B cell (primary cell): Measurements from ENCODE around the gene CEMIP. TPM values are rescaled to one million over a fixed set of nuclear protein-coding genes. Genes with fewer than 3 reads are reported as not detected.

Source experiments
- ATAC-seq: fragments of 200-7000 bp; cut with Tn5 transposase; one replicate; pipeline ENCODE4 v1.10.0; 2021; ENCODE audit warnings: low read depth, mild to moderate bottlenecking, moderate number of reproducible peaks, moderate library complexity
- CTCF ChIA-PET: fragments of 350-600 bp; sonication (Branson Sonifier 250); formaldehyde crosslinking; loops from one replicate; lab custom pipeline; 2021; ENCODE audit warnings: antibody characterized with exemption, inconsistent platforms; lab: Charles Lee
- POLR2A ChIA-PET: fragments of 350-600 bp; sonication (Branson Sonifier 250); formaldehyde crosslinking; loops from one replicate; lab custom pipeline; 2021; ENCODE audit warnings: antibody characterized with exemption; lab: Charles Lee
- DNase-seq: peaks from one replicate; pipeline ENCODE4 v3.0.0; 2013
- H2AFZ ChIP-seq: 2 replicates; pipeline ENCODE4 v1.6.1; 2012; ENCODE audit warnings: mild to moderate bottlenecking, low read depth, low read length; ENCODE audit not compliant: insufficient read depth, poor library complexity, severe bottlenecking
- H3K27ac ChIP-seq, 2 donors: 1 replicate in 1 of 2; 2 replicates in 1 of 2; pipeline ENCODE4 v1.5.1; 2012 to 2013; ENCODE audit warnings: low read length in 2 of 2, mild to moderate bottlenecking in 2 of 2, moderate library complexity in 1 of 2
- H3K27me3 ChIP-seq, 4 experiments: fragments of 200-600 bp in 1 of 4; sonication (generic) in 1 of 4; replicated peaks in 1 of 4; 1 replicate in 2 of 4; 2 replicates in 2 of 4; pipeline versions ENCODE4 v1.6.1 to v1.7.0; 2013 to 2016; ENCODE audit warnings: low read length in 3 of 4, mild to moderate bottlenecking in 2 of 4, mixed read lengths in 1 of 4, moderate library complexity in 1 of 4; ENCODE audit not compliant: insufficient read depth in 4 of 4, control insufficient read depth in 3 of 4; ENCODE audit errors: control extremely low read depth in 1 of 4
- H3K36me3 ChIP-seq, 2 experiments: replicated peaks in 1 of 2; 1 replicate in 1 of 2; 2 replicates in 1 of 2; pipeline versions ENCODE4 v1.6.1 to v1.7.1; 2013; ENCODE audit warnings: low read length in 1 of 2; ENCODE audit not compliant: insufficient read depth in 2 of 2, control insufficient read depth in 1 of 2; ENCODE audit errors: control extremely low read depth in 1 of 2, extremely low read depth in 1 of 2
- H3K4me1 ChIP-seq, 2 donors: fragments of 200-600 bp in 1 of 2; sonication (generic) in 1 of 2; 1 replicate in 1 of 2; 2 replicates in 1 of 2; pipeline versions ENCODE4 v1.5.1 to v1.6.1; 2013 to 2017; ENCODE audit warnings: low read length in 2 of 2; ENCODE audit not compliant: control insufficient read depth in 2 of 2, insufficient read depth in 2 of 2
- H3K4me2 ChIP-seq: replicated peaks from 2 replicates; pipeline ENCODE3; 2012; ENCODE audit warnings: mild to moderate bottlenecking, low read depth, low read length; ENCODE audit not compliant: poor library complexity, severe bottlenecking
- H3K4me3 ChIP-seq, 5 experiments: fragments of 200-600 bp in 1 of 5; sonication (generic) in 1 of 5; 1 replicate in 3 of 5; 2 replicates in 2 of 5; pipeline versions ENCODE4 v1.5.1 to v1.7.0; 2011 to 2016; ENCODE audit warnings: low read length in 4 of 5, mild to moderate bottlenecking in 4 of 5, low read depth in 2 of 5, control low read depth in 1 of 5, moderate library complexity in 1 of 5; ENCODE audit not compliant: insufficient read depth in 1 of 5; ENCODE audit errors: control extremely low read depth in 1 of 5, extremely low read depth in 1 of 5
- H3K79me2 ChIP-seq: fragments of 200-600 bp; sonication (generic); one replicate; pipeline ENCODE4 v1.6.0; 2016; ENCODE audit warnings: low read length; ENCODE audit not compliant: control insufficient read depth, insufficient read depth
- H3K9ac ChIP-seq: fragments of 200-600 bp; sonication (generic); 2 replicates; pipeline ENCODE4 v1.6.1; 2017; ENCODE audit warnings: mild to moderate bottlenecking, low read length, moderate library complexity
- H3K9me3 ChIP-seq, 3 donors: one replicate each; pipeline versions ENCODE4 v1.6.1 to v1.7.1; 2013; ENCODE audit warnings: low read length in 2 of 3; ENCODE audit not compliant: control insufficient read depth in 2 of 3, insufficient read depth in 1 of 3; ENCODE audit errors: control extremely low read depth in 1 of 3
- H4K20me1 ChIP-seq: 2 replicates; pipeline ENCODE4 v1.6.0; 2012; ENCODE audit warnings: mild to moderate bottlenecking, low read length; ENCODE audit not compliant: insufficient read depth, control insufficient read depth, poor library complexity, severe bottlenecking
- H3K27ac Mint-ChIP-seq: one replicate; pipeline ENCODE4 v1.8.0; 2021; ENCODE audit warnings: mixed read lengths
- H3K27me3 Mint-ChIP-seq: one replicate; pipeline ENCODE4 v1.8.0; 2021; ENCODE audit warnings: mixed read lengths
- H3K4me1 Mint-ChIP-seq: one replicate; pipeline ENCODE4 v1.8.0; 2021; ENCODE audit warnings: mixed read lengths
- H3K4me3 Mint-ChIP-seq: one replicate; pipeline ENCODE4 v1.8.0; 2021; ENCODE audit warnings: mixed read lengths
- H3K9me3 Mint-ChIP-seq: one replicate; pipeline ENCODE4 v1.8.0; 2022; ENCODE audit warnings: mixed read lengths; ENCODE audit not compliant: insufficient read depth
- EZH2 ChIP-seq: IDR thresholded peaks from 2 replicates; pipeline ENCODE4 v1.6.1; 2012; ENCODE audit warnings: borderline replicate concordance, low read depth, mild to moderate bottlenecking, moderate library complexity, low read length; ENCODE audit not compliant: insufficient read depth, poor library complexity, severe bottlenecking
- WGBS: methylation state at CpG from one replicate; pipeline ENCODE4 v1.1.5; 2013; ENCODE audit warnings: missing lambda C conversion rate; ENCODE audit not compliant: insufficient coverage; 5-methylcytosine and 5-hydroxymethylcytosine counted together
- intact Hi-C: fragments of 100-400 bp; cut with micrococcal nuclease; formaldehyde crosslinking; loops from one replicate; pipeline ENCODE4 v1.10.0; 2022
- polyA plus RNA-seq: library from polyadenylated mRNA; depleted of rRNA; stranded (reverse); fragments of >200 nt; gene quantifications from 2 replicates; pipeline ENCODE4 v1.2.3, GENCODE V29; 2012
- total RNA-seq, 2 donors: library from RNA; stranded (reverse); fragments of 120-200 nt in 1 of 2; gene quantifications; 1 replicate in 1 of 2; 2 replicates in 1 of 2; pipeline versions ENCODE4 v1.2.3 to v1.2.4, GENCODE V29; 2013 to 2022
- TF ChIP-seq, protein P1 (sequence below): fragments of 200-600 bp; IDR thresholded peaks from one replicate; pipeline ENCODE4 v1.8.0; 2022; ENCODE audit warnings: antibody characterized with exemption, mild to moderate bottlenecking

Gene CEMIP
- total and polyA plus RNA-seq, 2 donors (not counting 1 experiment from before 2014, with no cell fraction given) = 0.32 TPM; not detected in 1

DNA sequence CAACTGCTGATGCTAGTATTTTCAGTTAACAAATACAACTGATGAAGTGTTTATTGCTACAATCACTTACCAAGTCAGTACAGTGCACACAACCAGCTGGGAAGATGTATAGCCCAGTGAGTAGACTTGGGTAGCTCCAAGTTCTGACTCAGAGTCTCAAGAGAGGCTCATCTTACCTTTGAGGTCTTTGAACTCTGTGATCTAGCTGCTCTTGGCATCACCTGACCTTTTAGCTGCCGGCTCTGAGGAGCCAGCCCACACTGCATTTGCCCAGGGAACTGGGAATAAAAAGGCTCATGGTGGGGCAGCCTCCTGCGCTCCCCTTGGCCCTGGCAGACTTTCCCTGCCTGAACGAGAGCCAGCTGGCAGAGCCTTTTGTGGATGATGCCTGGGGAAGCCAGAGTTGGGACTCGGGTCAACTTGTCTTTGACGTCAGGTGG lies 82.6 kb downstream of the CEMIP start:
- no peaks in the 10 kb centered on the region for H3K27me3 ChIP-seq
- POLR2A ChIA-PET = no interaction called here
- Mint-ChIP-seq H3K4me3 (no peak overlapping the region), H3K4me1 (no peaks in the 10 kb centered on the region), H3K27ac (no peak overlapping the region), H3K27me3 (peaks cover 8% of the 10 kb centered on the region), H3K9me3 (no peaks in the 10 kb centered on the region)
- ATAC-seq = no peak
- H3K79me2 ChIP-seq = no peaks in the 10 kb centered on the region
- H3K4me3 ChIP-seq = no peak overlapping the region
- CTCF ChIA-PET = no interaction called here
- no peak overlapping the region for H3K27ac ChIP-seq
- no peaks in the 10 kb centered on the region for H3K36me3 ChIP-seq
- H3K4me2 ChIP-seq = no peak overlapping the region
- no peak overlapping the region for H3K9ac ChIP-seq
- no peaks in the 10 kb centered on the region for H4K20me1 ChIP-seq
- no peaks in the 10 kb centered on the region for H3K9me3 ChIP-seq
- H2AFZ ChIP-seq = no peak overlapping the region
- no peaks in the 10 kb centered on the region for H3K4me1 ChIP-seq
- TF ChIP-seq, protein P1, sequence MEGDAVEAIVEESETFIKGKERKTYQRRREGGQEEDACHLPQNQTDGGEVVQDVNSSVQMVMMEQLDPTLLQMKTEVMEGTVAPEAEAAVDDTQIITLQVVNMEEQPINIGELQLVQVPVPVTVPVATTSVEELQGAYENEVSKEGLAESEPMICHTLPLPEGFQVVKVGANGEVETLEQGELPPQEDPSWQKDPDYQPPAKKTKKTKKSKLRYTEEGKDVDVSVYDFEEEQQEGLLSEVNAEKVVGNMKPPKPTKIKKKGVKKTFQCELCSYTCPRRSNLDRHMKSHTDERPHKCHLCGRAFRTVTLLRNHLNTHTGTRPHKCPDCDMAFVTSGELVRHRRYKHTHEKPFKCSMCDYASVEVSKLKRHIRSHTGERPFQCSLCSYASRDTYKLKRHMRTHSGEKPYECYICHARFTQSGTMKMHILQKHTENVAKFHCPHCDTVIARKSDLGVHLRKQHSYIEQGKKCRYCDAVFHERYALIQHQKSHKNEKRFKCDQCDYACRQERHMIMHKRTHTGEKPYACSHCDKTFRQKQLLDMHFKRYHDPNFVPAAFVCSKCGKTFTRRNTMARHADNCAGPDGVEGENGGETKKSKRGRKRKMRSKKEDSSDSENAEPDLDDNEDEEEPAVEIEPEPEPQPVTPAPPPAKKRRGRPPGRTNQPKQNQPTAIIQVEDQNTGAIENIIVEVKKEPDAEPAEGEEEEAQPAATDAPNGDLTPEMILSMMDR = no peak
- no peak for TF ChIP-seq EZH2
- intact Hi-C loops = no loop called here
- DNase-seq = no peak
- WGBS = 84% methylated on average over 3 of the region's 5 CpGs

GRCh38 chr15:80864666-80865065 lies 85.5 kb downstream of the CEMIP start:
- Histone ChIP-seq H3K79me2 (no peaks in the 10 kb centered on the region), H3K9me3 (no peaks in the 10 kb centered on the region), H3K4me3 (no peak overlapping the region), H3K4me2 (no peak overlapping the region), H3K27me3 (no peaks in the 10 kb centered on the region), H3K9ac (no peak overlapping the region), H3K27ac (no peak overlapping the region), H3K4me1 (no peaks in the 10 kb centered on the region), H2AFZ (no peak overlapping the region), H3K36me3 (no peaks in the 10 kb centered on the region), H4K20me1 (no peaks in the 10 kb centered on the region)
- ATAC-seq (no peak), DNase-seq (no peak)
- POLR2A ChIA-PET = no interaction called here
- CTCF ChIA-PET = no interaction called here
- H3K4me1 Mint-ChIP-seq = no peaks in the 10 kb centered on the region
- no peak for TF ChIP-seq EZH2
- TF ChIP-seq, protein P1 = no peak
- H3K27ac Mint-ChIP-seq = no peak overlapping the region
- H3K9me3 Mint-ChIP-seq = no peaks in the 10 kb centered on the region
- H3K27me3 Mint-ChIP-seq = peaks cover 5% of the 10 kb centered on the region
- intact Hi-C loops = no loop called here
- 100% methylated on average over 3 of the region's 4 CpGs for WGBS
- no peak overlapping the region for H3K4me3 Mint-ChIP-seq
